ENCODE measurements around the gene SLPI. TPM values are rescaled to one million over a fixed set of nuclear protein-coding genes. Genes with fewer than 3 reads are reported as not detected.

The SLPI gene
- total RNA-seq, 4 donors from 2014 or later: 194 to 1,792 (median 504) TPM

DNA sequence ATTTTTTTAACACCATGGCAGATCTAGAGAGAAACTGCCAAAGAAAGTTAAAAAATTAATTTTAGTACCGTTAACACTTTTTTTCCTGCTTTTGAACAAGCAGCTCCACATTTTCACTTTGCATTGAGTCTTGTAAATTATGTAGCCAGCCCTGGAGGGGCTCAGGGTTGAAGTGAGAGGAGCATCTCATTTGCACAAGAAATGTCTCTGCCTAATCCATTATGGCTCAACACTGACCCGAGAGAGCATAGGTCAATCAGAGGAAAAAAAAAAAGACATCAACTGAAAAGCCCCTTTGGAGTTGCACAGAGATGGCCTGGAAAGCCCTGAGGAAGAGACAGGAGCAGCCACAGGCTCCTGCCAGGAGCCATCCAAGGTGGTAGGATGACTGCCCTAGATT is 4.3 kb upstream of the SLPI start:
- DNase-seq (no peak), ATAC-seq (no peak)
- TF ChIP-seq POLR2A (IDR thresholded peaks at IDR 0.05): no peak
- TF ChIP-seq, protein P1, sequence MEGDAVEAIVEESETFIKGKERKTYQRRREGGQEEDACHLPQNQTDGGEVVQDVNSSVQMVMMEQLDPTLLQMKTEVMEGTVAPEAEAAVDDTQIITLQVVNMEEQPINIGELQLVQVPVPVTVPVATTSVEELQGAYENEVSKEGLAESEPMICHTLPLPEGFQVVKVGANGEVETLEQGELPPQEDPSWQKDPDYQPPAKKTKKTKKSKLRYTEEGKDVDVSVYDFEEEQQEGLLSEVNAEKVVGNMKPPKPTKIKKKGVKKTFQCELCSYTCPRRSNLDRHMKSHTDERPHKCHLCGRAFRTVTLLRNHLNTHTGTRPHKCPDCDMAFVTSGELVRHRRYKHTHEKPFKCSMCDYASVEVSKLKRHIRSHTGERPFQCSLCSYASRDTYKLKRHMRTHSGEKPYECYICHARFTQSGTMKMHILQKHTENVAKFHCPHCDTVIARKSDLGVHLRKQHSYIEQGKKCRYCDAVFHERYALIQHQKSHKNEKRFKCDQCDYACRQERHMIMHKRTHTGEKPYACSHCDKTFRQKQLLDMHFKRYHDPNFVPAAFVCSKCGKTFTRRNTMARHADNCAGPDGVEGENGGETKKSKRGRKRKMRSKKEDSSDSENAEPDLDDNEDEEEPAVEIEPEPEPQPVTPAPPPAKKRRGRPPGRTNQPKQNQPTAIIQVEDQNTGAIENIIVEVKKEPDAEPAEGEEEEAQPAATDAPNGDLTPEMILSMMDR (IDR thresholded peaks at IDR 0.05 in 4 of 5, conservative IDR thresholded peaks at IDR 0.05 in 1 of 5): no peak
- Histone ChIP-seq H3K27ac (no peak overlapping the region), H3K36me3 (no peaks in the 10 kb centered on the region), H3K4me1 (peaks cover 5 to 15% of the 10 kb centered on the region in 2 donors), H3K27me3 (peaks cover 0 to 3% (median 0%) of the 10 kb centered on the region in 3 donors), H3K4me3 (no peak overlapping the region), H3K9me3 (no peaks in the 10 kb centered on the region)
- in situ Hi-C loops (cut with MboI; ENCODE audit: low sequenced_read_pairs in 4 of 4) (no loop called here), intact Hi-C loops (cut with DNase I; ENCODE audit: low total_unique reads) (no loop called here)

GRCh38 chr20:45258259-45258658 is 3.9 kb upstream of the SLPI start:
- no peak overlapping the region for H3K4me3 ChIP-seq
- no peak overlapping the region for H3K27ac ChIP-seq
- no peak for TF ChIP-seq POLR2A (IDR thresholded peaks at IDR 0.05)
- TF ChIP-seq, protein P1 (IDR thresholded peaks at IDR 0.05 in 4 of 5, conservative IDR thresholded peaks at IDR 0.05 in 1 of 5): no peak
- DNase-seq: no peak
- intact Hi-C loops (cut with DNase I; ENCODE audit: low total_unique reads): no loop called here
- H3K36me3 ChIP-seq: no peaks in the 10 kb centered on the region
- ATAC-seq: no peak
- in situ Hi-C loops (cut with MboI; ENCODE audit: low sequenced_read_pairs in 4 of 4): no loop called here
- H3K9me3 ChIP-seq: no peaks in the 10 kb centered on the region
- peaks cover 0 to 3% (median 0%) of the 10 kb centered on the region in 3 donors for H3K27me3 ChIP-seq
- peaks cover 5 to 15% of the 10 kb centered on the region in 2 donors for H3K4me1 ChIP-seq

DNA sequence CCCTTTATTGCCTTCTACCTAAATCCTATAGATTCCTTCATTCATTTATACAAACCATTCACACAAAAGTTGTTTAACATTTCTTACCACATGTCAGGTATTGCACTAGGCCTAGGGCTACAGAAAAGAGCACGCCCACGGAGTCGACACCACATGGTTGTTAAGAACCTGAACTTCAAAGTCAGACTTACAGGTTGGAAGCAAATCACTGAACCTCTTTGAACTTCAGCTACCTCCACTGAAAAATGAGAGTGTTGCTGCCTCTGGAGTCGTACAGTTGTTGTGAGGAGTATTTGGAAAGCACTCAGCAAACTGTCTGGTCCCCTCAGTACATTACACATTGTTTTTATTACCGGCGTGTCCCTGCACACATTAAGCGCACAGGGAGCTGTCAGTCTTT is 3.3 kb upstream of the SLPI start:
- ATAC-seq: no peak
- no peaks in the 10 kb centered on the region for H3K9me3 ChIP-seq
- intact Hi-C loops (cut with DNase I; ENCODE audit: low total_unique reads): no loop called here
- no peak overlapping the region for H3K4me3 ChIP-seq
- no peak for TF ChIP-seq POLR2A (IDR thresholded peaks at IDR 0.05)
- TF ChIP-seq, protein P1 (IDR thresholded peaks at IDR 0.05 in 4 of 5, conservative IDR thresholded peaks at IDR 0.05 in 1 of 5): no peak
- no peak for DNase-seq
- no peak overlapping the region for H3K27ac ChIP-seq
- in situ Hi-C loops (cut with MboI; ENCODE audit: low sequenced_read_pairs in 4 of 4): no loop called here
- H3K36me3 ChIP-seq: no peaks in the 10 kb centered on the region
- peaks cover 0 to 3% (median 0%) of the 10 kb centered on the region in 3 donors for H3K27me3 ChIP-seq
- peaks cover 5 to 15% of the 10 kb centered on the region in 2 donors for H3K4me1 ChIP-seq

GRCh38 chr20:45257161-45257560 is 2.8 kb upstream of the SLPI start:
- Histone ChIP-seq H3K4me3 (no peak overlapping the region), H3K4me1 (peaks cover 5 to 15% of the 10 kb centered on the region in 2 donors), H3K27ac (no peak overlapping the region), H3K9me3 (no peaks in the 10 kb centered on the region), H3K36me3 (no peaks in the 10 kb centered on the region), H3K27me3 (peaks cover 0 to 3% (median 0%) of the 10 kb centered on the region in 3 donors)
- no peak for ATAC-seq
- no peak for TF ChIP-seq POLR2A (IDR thresholded peaks at IDR 0.05)
- TF ChIP-seq, protein P1 (IDR thresholded peaks at IDR 0.05 in 4 of 5, conservative IDR thresholded peaks at IDR 0.05 in 1 of 5): no peak
- DNase-seq: no peak
- intact Hi-C loops (cut with DNase I; ENCODE audit: low total_unique reads) (no loop called here), in situ Hi-C loops (cut with MboI; ENCODE audit: low sequenced_read_pairs in 4 of 4) (no loop called here)

- H3K4me1 ChIP-seq: peaks cover 5 to 15% of the 10 kb centered on the region in 2 donors
- H3K36me3 ChIP-seq: no peaks in the 10 kb centered on the region
- TF ChIP-seq POLR2A (IDR thresholded peaks at IDR 0.05): no peak
- TF ChIP-seq, protein P1 (IDR thresholded peaks at IDR 0.05 in 4 of 5, conservative IDR thresholded peaks at IDR 0.05 in 1 of 5): no peak
- peak overlapping the region; percentile 81 to 83 (median 81) for H3K27ac ChIP-seq
- ATAC-seq (no peak), DNase-seq (peak in 1 of 2 donors; percentile 55)
- H3K4me3 ChIP-seq: peak overlapping the region; percentile 35 to 55 (median 54)
- H3K9me3 ChIP-seq: no peaks in the 10 kb centered on the region
- in situ Hi-C loops (cut with MboI; ENCODE audit: low sequenced_read_pairs in 4 of 4): no loop called here
- intact Hi-C loops (cut with DNase I; ENCODE audit: low total_unique reads): loop anchor here (5.0 kb wide), 1 partner anchor 39 kb away; no protein-coding TSS in a partner anchor
- H3K27me3 ChIP-seq: no peaks in the 10 kb centered on the region
Observed at GRCh38 chr20:45253261-45253660, 1.1 kb downstream of the SLPI start.
